Mesothelial cell of epicardium (in vitro differentiated cells): ENCODE results near the gene KDM4C. TPM values are rescaled to one million over a fixed set of nuclear protein-coding genes. Genes with fewer than 3 reads are reported as not detected.
"Not testable (repeated sequence)": the region's sequence is repeated elsewhere in the genome, so short reads cannot be mapped to it uniquely, and the experiment has no call there.

Experiments used
- DNase-seq, 2 experiments: peaks; one replicate each; pipeline ENCODE4 v3.0.0; 2021; ENCODE audit warnings: low spot score in 2 of 2; ENCODE audit not compliant: unreplicated experiment in 2 of 2
- H3K27ac Mint-ChIP-seq: 2 replicates; pipeline ENCODE4 v1.8.0; 2021; ENCODE audit warnings: mixed read lengths
- H3K27me3 Mint-ChIP-seq: 2 replicates; pipeline ENCODE4 v1.8.0; 2021; ENCODE audit warnings: low read depth, mixed read lengths
- H3K36me3 Mint-ChIP-seq: 2 replicates; pipeline ENCODE4 v1.8.0; 2021; ENCODE audit warnings: mixed read lengths
- H3K4me1 Mint-ChIP-seq: 2 replicates; pipeline ENCODE4 v1.8.0; 2021; ENCODE audit warnings: mixed read lengths
- H3K4me3 Mint-ChIP-seq: 2 replicates; pipeline ENCODE4 v1.8.0; 2021; ENCODE audit warnings: mild to moderate bottlenecking, moderate library complexity, mixed read lengths
- H3K9me3 Mint-ChIP-seq: 2 replicates; pipeline ENCODE4 v1.8.0; 2021; ENCODE audit warnings: mixed read lengths
- total RNA-seq: library from RNA; stranded (reverse); gene quantifications from 3 replicates; pipeline ENCODE4 v1.2.1, GENCODE V29; 2021
- TF ChIP-seq, protein P1 (sequence below): fragments of 200-600 bp; sonication (generic); IDR thresholded peaks from one replicate; pipeline ENCODE4 v1.5.0; 2021; ENCODE audit warnings: antibody characterized with exemption; ENCODE audit not compliant: unreplicated experiment

The KDM4C gene
- total RNA-seq, 1 donor from 2014 or later = 25.4 TPM

- DNase-seq = no peak
- Mint-ChIP-seq H3K27me3 (no peaks in the 10 kb centered on the region), H3K27ac (peak overlapping the region; percentile 85), H3K9me3 (peaks cover 16% of the 10 kb centered on the region), H3K4me3 (no peak overlapping the region), H3K4me1 (peaks cover 33% of the 10 kb centered on the region), H3K36me3 (peaks cover 13% of the 10 kb centered on the region)
- TF ChIP-seq, protein P1, sequence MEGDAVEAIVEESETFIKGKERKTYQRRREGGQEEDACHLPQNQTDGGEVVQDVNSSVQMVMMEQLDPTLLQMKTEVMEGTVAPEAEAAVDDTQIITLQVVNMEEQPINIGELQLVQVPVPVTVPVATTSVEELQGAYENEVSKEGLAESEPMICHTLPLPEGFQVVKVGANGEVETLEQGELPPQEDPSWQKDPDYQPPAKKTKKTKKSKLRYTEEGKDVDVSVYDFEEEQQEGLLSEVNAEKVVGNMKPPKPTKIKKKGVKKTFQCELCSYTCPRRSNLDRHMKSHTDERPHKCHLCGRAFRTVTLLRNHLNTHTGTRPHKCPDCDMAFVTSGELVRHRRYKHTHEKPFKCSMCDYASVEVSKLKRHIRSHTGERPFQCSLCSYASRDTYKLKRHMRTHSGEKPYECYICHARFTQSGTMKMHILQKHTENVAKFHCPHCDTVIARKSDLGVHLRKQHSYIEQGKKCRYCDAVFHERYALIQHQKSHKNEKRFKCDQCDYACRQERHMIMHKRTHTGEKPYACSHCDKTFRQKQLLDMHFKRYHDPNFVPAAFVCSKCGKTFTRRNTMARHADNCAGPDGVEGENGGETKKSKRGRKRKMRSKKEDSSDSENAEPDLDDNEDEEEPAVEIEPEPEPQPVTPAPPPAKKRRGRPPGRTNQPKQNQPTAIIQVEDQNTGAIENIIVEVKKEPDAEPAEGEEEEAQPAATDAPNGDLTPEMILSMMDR = no peak
Observed at GRCh38 chr9:7177383-7177782, 419.6 kb downstream of the KDM4C start.

GRCh38 chr9:7178729-7179128, 421.0 kb downstream of the KDM4C start:
- TF ChIP-seq, protein P1 = no peak
- no peak overlapping the region for H3K27ac Mint-ChIP-seq

DNA sequence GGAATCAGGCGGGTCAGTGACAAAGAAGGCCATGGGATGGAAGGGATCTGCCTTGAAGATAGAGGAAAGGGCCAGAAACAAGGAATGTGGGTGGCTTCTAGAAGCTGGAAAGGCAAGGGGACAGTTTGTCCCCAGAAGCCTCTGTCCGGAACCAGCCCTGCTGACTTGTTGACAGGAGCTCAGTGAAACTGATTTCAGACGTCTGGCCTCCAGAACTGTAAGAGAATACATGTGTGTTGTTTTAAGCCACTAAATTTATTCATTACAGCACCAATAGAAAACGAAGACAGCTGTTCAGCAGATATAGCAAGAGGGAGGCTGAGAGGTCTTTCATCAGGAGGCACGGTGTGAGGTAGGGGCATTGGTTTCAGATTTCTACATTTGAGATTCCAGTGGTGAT, 422.5 kb downstream of the KDM4C start:
- no peak overlapping the region for H3K4me3 Mint-ChIP-seq
- peaks cover 23% of the 10 kb centered on the region for H3K9me3 Mint-ChIP-seq
- H3K36me3 Mint-ChIP-seq = peaks cover 12% of the 10 kb centered on the region
- TF ChIP-seq, protein P1 = no peak
- no peaks in the 10 kb centered on the region for H3K27me3 Mint-ChIP-seq
- H3K27ac Mint-ChIP-seq = no peak overlapping the region
- DNase-seq = no peak
- H3K4me1 Mint-ChIP-seq = peaks cover 22% of the 10 kb centered on the region

More at GRCh38 chr9:7178729-7179128, 421.0 kb downstream of the KDM4C start:
- Mint-ChIP-seq H3K4me3 (no peak overlapping the region), H3K36me3 (peaks cover 15% of the 10 kb centered on the region), H3K27me3 (no peaks in the 10 kb centered on the region), H3K9me3 (peaks cover 23% of the 10 kb centered on the region), H3K4me1 (peaks cover 26% of the 10 kb centered on the region)
- DNase-seq = no peak

- H3K4me3 Mint-ChIP-seq, H3K4me1 Mint-ChIP-seq, DNase-seq, H3K27ac Mint-ChIP-seq, H3K27me3 Mint-ChIP-seq: not testable (repeated sequence)
- Mint-ChIP-seq H3K9me3 (peaks cover 35% of the 10 kb centered on the region), H3K36me3 (peaks cover 18% of the 10 kb centered on the region)
Observed at GRCh38 chr9:7183139-7183538, 425.4 kb downstream of the KDM4C start.

- TF ChIP-seq, protein P1 = no peak
- H3K4me3 Mint-ChIP-seq = no peak overlapping the region
- DNase-seq = no peak
- no peaks in the 10 kb centered on the region for H3K4me1 Mint-ChIP-seq
- no peaks in the 10 kb centered on the region for H3K27me3 Mint-ChIP-seq
- H3K9me3 Mint-ChIP-seq = peaks cover 36% of the 10 kb centered on the region
- H3K27ac Mint-ChIP-seq = no peak overlapping the region
- peaks cover 11% of the 10 kb centered on the region for H3K36me3 Mint-ChIP-seq
Observed at GRCh38 chr9:7185612-7186011, 427.8 kb downstream of the KDM4C start.

DNA sequence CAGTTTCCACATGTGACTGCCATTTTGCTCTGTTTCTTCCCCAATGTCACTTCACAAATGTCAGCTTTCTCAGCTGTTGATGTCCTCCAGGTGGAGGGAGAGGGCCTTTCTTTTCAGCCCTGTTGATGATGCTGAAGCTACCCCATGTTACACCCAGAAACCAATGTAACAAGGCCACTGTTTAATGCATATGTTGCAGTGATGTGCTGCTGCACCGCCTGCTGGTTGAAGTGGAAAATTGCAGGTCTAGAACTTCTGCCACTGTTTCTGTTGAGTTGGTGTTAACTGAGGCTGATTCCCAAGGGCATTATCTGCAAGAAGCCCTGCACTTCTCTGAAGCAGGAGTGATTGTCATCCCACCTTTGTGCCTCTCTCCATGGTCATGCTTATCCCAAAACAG, 428.4 kb downstream of the KDM4C start:
- H3K27ac Mint-ChIP-seq = no peak overlapping the region
- H3K27me3 Mint-ChIP-seq = no peaks in the 10 kb centered on the region
- H3K4me3 Mint-ChIP-seq = no peak overlapping the region
- no peak for DNase-seq
- TF ChIP-seq, protein P1 = peak; percentile 50
- no peaks in the 10 kb centered on the region for H3K4me1 Mint-ChIP-seq
- peaks cover 42% of the 10 kb centered on the region for H3K9me3 Mint-ChIP-seq
- H3K36me3 Mint-ChIP-seq = peaks cover 14% of the 10 kb centered on the region
